ENCODE measurements around the gene VIT.

VIT gene

GRCh38 chr2:36855429-36855828 is 158.9 kb downstream of the VIT start:
- no peak for TF ChIP-seq CTCF (IDR thresholded peaks at IDR 0.05; ENCODE audit: low read depth, low read length, missing control alignments)
- in situ Hi-C loops (cut with HindIII; ENCODE audit: low sequenced_read_pairs) = no loop called here
- DNase-seq (ENCODE audit: low read depth) = no peak
- H3K4me3 ChIP-seq (ENCODE audit: low read depth, low read length) = no peak overlapping the region

GRCh38 chr2:36857713-36858112 is 161.2 kb downstream of the VIT start:
- H3K4me3 ChIP-seq (ENCODE audit: low read depth, low read length) = no peak overlapping the region
- no peak for TF ChIP-seq CTCF (IDR thresholded peaks at IDR 0.05; ENCODE audit: low read depth, low read length, missing control alignments)
- no peak for DNase-seq (ENCODE audit: low read depth)
- in situ Hi-C loops (cut with HindIII; ENCODE audit: low sequenced_read_pairs) = no loop called here

- DNase-seq (ENCODE audit: low read depth) = no peak
- no peak for TF ChIP-seq CTCF (IDR thresholded peaks at IDR 0.05; ENCODE audit: low read depth, low read length, missing control alignments)
- in situ Hi-C loops (cut with HindIII; ENCODE audit: low sequenced_read_pairs) = no loop called here
- no peak overlapping the region for H3K4me3 ChIP-seq (ENCODE audit: low read depth, low read length)
Measured at GRCh38 chr2:36858551-36859365, 162.3 kb downstream of the VIT start.

- no peak overlapping the region for H3K4me3 ChIP-seq (ENCODE audit: low read depth, low read length)
- TF ChIP-seq CTCF (IDR thresholded peaks at IDR 0.05; ENCODE audit: low read depth, low read length, missing control alignments) = no peak
- no peak for DNase-seq (ENCODE audit: low read depth)
- in situ Hi-C loops (cut with HindIII; ENCODE audit: low sequenced_read_pairs) = no loop called here
Measured at GRCh38 chr2:36859366-36859792, 162.9 kb downstream of the VIT start.

GRCh38 chr2:36861896-36862295 is 165.4 kb downstream of the VIT start:
- no peak for DNase-seq (ENCODE audit: low read depth)
- no peak for TF ChIP-seq CTCF (IDR thresholded peaks at IDR 0.05; ENCODE audit: low read depth, low read length, missing control alignments)
- no peak overlapping the region for H3K4me3 ChIP-seq (ENCODE audit: low read depth, low read length)
- in situ Hi-C loops (cut with HindIII; ENCODE audit: low sequenced_read_pairs) = no loop called here

Data from astrocyte of the cerebellum (primary cell).